ENCODE results near the gene CDK17.

Gene CDK17

DNA sequence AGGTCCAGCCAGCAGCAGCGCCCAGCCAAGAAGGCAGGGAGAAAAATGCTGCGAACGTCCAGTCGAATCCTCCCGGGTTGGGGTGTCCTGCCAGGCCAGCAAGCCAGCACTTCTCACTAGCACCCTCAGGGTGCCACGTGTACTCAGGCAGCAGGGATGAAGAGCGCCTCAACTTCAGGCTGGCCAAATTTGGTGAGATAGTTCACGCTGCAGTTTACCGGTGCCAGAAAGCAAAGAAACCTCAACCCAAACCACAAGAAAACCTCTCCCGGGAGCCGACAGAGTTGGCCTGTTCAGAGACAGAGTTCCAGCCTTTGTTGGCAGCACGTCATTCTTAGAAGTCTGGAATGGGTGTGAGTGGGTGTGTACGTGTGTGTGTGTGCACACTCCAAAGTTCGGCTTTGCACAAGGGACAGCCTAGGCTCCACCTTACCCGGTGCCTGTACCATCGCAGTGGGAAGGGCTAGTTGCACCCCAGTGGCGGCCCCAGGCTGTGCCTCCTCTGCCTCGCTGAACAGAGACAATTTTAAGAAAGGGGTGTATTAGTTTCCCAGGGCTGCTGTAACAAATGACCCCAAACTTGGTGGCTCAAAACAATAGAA, 163.9 kb downstream of the CDK17 start:
- no peak for DNase-seq

DNA sequence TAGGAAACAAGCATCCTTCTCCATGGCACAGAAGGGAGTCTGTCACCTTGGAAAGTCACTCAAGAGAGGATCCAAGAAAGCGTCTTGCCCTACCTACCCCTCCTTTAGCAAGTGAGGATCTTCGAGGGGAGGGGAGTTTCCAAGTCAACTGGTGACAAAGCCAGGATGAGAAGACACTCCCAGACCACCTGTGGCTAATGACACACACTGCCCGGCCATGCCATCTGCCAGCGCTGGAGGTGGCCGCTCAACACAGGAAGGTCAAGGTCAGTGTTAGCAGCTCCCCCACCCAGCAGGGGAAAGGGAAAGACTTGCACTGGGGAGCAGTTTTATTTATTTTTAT, 164.8 kb downstream of the CDK17 start:
- no peak for DNase-seq

DNA sequence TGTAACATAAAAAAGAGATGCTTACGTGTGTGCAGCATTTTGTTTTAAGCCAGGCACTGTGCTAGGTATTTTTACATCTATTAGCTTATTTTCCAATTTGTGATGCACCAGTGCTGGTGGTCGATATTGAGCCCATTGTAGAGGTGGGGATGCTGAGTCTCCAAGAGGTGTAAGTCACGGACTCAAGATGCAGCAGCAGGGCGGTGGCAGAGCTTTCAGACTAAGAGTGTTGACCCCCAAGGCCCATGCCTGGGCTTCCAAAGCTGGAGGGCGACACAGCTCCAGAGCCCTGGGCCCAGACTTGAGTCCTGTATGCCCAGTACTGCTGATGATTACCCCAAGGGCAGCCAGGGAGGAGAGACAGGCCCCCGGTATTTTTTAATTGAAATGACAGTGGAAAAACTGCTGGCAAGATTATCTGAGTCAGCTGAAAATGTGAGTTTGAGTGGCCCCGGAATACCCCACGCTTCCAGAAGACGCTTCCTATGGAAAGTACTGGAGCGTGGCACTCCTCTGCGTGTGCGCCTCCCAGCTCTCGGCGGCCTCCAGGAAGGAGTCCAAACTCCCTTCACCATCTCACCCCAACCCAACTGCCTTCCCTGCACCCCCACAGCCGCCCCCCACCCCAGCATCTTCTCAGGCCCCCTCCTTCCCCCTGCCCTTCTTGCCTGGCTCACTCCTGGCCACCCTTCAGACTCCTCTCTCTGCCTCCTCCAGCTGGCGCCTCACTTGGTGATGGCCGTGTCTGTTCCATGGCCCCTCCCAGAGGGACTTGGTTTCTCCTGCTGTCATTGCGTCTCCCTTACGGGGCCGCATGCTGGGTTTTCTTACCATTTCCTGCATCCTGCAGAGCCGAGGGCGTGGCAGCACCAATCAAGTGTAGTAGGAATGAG, 165.4 kb downstream of the CDK17 start:
- DNase-seq: no peak

DNA sequence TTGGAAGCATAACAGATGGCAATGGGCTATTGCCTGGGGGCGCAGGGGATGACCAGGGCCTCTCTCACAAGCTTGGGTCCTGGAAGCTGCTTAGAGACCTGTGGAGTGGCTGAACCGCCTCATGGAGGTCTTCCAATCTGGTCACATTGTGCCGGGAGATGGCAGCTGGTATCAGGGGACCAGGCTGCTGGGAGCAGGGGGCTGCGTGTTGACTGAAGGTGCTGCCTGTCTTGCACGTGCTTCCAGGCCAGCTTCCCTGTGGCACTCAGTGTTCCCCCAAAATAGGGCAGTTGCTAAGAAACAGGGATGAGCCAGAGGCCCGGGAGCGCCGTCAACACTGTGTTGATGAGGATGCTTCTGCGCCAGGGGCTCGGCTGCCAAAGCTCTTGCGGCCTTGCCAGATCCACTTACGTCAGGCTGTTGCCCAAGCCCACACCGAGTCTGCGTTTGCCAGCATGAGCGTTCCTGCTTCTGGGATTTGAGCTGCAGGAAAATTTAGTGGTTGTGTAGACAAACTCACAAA, 166.2 kb downstream of the CDK17 start:
- no peak for DNase-seq

DNA sequence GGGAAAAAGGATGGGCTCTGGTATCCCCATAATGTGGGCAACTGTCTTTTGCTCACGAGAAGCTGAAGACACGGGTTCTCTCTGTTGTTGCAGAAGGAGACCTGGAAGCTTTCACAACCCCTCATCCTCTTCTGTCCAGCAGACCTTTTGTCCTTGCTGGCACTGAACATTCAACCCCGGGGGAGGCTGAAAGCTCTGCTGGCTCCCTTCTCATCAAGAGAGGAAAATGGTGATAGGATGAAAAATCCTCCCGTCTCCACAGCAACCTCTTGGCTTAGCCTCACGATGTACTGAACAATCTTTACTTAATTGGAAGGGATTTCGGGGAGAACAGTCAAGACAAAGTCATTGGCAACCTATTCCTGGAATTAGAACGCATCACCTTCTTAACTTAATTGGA, 167.1 kb downstream of the CDK17 start:
- DNase-seq: no peak

DNA sequence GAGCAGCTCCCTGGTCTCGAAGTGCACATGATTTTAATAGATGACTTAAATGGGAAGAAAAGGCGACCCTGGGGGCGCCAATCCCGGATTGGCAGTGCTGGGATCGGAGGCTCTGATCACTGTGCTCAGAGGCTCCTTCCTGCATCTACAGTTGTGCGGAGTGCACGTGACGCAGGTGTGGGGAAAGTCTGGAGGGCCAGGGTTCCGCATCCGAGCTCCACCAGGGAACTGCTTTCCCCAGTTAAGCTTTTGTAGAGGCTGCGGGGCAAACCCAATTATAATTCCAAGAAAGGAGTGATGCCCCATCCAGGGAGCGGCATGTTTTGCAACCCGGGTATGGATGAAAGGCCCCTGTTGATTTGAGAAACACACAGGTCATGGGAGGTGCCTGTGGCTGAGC, 169.6 kb downstream of the CDK17 start:
- DNase-seq: no peak

DNA sequence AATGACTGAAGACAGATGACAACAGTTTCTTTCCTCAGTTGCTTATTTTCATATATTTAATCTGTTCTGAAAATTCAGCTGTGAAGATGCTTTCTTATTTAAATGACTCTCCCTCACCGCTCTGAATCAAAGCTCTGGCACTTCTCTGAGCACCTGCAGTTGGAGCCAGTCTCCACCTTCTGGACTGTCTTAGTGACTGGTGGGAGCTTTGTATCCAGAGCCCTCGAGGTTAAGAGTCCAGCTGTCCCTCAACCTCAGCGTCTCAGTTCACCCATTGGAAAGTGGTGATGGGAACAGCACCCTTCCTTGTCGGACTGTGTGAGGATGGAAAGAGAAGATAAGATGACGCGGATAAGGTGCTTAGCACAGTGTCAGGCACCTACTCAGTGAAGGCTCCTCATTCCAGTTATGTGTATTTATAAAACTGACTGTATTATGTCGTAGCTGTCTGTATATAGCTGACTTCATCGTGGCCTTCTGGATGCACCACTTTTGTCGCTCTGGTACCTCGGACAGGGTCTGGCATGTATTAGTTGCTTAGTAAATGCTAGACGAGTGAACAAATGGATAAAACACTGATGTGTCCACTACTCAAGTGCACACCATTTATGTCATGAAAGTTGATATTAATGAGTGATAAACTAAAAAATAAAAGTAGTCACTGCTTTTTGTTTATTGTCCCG, 171.5 kb downstream of the CDK17 start:
- DNase-seq: no peak
